ENCODE data around the gene KAT6B.
"Not testable (repeated sequence)": the region's sequence is repeated elsewhere in the genome, so short reads cannot be mapped to it uniquely, and the experiment has no call there.

Gene KAT6B

GRCh38 chr10:74856940-74857339 lies 30.5 kb downstream of the KAT6B start:
- in situ Hi-C loops (cut with MboI; ENCODE audit: low sequenced_read_pairs) = no loop called here

DNA sequence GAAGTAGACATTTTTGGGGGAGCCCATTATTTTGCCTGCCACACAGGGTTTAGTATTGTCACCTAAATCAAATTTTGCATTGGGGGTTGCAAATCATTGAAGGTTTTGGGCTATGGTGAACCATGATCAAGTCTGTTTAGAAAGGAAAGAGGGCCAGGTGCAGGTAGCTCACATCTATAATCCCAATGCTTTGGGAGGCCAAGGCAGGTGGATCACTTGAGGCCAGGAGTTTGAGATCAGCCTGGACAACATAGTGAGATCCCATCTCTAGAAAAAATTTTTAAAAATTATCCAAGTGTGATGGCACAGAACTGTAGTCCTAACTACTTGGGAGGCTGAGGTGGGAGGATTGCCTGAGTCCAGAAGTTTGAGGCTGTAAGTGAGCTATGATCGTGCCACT lies 31.2 kb downstream of the KAT6B start:
- in situ Hi-C loops (cut with MboI; ENCODE audit: low sequenced_read_pairs) = no loop called here

- in situ Hi-C loops (cut with MboI; ENCODE audit: low sequenced_read_pairs) = no loop called here
Measured at GRCh38 chr10:74859546-74859945, 33.1 kb downstream of the KAT6B start.

DNA sequence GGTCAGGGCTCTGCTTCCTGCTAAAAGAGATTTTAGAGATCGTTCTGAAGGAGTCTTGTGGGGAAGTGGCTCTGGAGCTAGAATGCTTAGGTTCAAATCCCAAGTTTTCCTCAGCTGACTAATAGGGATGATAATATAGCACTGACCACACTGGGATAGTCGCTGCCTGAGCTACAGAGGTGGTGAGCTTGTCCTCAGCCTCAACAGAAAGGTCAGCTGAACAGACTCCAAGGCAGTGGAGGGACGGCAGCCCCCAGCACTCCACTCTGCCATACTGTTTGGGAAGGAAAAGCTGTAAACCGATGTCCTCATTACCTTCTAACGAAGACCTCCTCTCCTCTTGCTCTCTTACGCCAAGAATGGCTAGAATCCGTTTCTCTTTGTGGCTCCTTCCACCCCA lies 36.2 kb downstream of the KAT6B start:
- in situ Hi-C loops (cut with MboI; ENCODE audit: low sequenced_read_pairs) = no loop called here

DNA sequence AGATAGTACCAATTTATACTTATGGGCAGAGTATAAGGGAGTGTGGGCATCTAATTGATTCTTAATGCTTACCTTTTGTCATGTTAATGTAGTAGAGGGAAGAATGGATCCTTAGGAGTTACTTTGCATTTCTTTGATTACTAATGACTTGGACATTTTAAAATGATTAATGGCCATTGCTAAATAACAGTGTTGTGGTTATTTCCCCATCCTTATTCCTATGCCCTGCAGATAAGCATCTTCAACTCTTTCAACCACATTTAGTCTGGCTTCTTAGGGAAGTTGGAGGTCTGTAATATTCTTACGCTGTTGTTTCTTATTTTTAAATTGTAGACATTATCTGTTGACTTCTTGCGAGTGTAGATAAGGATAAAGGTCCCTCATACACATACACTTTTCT lies 37.2 kb downstream of the KAT6B start:
- in situ Hi-C loops (cut with MboI; ENCODE audit: low sequenced_read_pairs) = no loop called here

GRCh38 chr10:74867351-74867750 lies 41.0 kb downstream of the KAT6B start:
- in situ Hi-C loops (cut with MboI; ENCODE audit: low sequenced_read_pairs) = no loop called here

GRCh38 chr10:74868392-74868977 lies 42.1 kb downstream of the KAT6B start:
- in situ Hi-C loops (cut with MboI; ENCODE audit: low sequenced_read_pairs) = no loop called here

DNA sequence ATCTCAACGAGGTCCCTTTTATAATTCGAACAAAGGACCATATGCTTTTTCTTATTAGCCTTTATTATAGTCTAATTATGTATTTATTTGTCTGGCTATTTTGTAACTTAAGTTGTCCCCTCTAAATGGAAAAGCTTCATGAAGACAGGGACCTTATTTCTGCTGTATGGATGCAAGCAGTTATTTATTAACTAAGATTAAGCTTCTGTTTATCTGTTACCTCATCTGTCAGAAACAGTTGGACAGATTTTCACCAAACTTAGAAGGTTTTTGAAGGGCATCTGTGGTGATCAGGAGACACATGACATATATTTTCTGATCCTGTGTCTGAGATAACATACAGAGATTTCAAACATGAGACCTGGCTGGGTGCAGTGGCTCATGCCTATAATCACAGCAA lies 43.2 kb downstream of the KAT6B start:
- in situ Hi-C loops (cut with MboI; ENCODE audit: low sequenced_read_pairs) = no loop called here

DNA sequence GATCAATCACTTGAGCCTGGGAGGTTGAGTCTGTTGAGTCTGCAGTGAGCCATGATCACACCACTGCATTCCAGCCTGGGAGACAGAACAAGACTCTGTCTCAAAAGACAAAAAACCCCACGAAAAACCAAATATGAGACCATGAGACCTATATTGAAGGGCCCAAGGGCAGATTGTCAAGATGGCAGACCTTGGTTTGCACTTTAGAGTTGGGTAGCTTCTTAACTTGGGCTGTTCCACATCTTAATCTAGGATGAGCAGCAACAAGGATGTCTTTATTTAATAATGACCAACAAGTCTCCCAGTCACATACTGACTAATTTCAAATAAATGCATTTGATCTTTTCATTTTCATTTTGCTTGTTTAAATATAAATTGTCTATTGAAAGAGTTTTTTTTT lies 43.8 kb downstream of the KAT6B start:
- in situ Hi-C loops (cut with MboI; ENCODE audit: low sequenced_read_pairs) = no loop called here

DNA sequence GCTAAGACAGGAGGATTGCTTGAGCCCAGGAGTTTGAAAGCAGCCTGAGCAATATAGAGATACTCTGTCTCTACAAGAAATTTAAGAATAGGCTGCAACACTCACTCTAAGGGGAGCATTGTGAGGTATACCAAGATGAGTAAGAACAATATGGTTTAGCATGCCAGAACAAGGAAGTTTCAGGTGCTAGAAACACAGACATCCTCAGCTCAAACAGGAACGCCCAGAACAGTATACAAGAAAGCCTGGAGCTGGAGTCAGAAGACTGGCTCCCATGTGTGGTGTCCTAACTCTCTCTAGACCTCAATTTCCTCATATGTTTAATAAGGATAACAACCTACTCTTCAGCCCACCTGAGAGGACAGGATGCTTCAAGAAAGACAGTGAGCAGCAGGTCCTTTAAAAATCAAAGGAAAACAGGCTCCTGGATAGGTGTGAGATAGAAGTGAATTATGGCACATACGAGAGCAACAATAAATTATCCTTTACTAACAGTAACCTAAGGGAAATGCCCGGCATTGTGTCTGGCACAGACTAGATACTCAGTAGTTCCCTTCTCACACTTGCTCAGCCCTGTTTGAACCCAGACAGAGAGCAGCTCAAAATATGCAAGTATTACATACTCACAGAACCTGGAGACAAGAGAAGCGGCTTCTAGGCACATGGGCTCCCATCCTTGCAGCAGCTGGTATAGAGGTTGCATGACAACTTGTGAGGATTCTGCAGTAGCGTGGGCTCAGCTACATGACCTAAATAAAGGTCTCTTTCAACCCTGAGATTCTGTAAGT lies 45.4 kb downstream of the KAT6B start:
- in situ Hi-C loops (cut with MboI; ENCODE audit: low sequenced_read_pairs) = no loop called here

- in situ Hi-C loops (cut with MboI; ENCODE audit: low sequenced_read_pairs) = no loop called here
Measured at GRCh38 chr10:74873803-74874454, 47.5 kb downstream of the KAT6B start.

DNA sequence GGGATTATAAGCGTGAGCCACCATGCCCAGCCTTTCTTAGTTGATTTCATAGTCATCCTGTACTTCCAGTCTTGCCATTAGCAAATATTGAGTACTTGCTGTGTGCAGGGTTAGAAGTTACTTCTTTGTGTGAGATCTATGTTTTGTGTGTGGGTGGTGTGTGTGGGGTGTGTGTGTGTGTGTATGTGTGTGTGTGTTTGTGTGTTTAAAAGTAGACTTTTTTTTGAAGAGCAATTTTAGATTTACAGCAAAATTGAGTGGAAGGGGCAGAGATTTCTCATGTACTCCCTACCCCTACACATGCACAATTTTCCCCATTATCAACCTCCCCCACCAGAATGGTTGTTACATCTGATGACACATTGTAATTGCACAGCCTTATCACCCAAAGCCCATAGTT lies 48.2 kb downstream of the KAT6B start:
- in situ Hi-C loops (cut with MboI; ENCODE audit: low sequenced_read_pairs) = no loop called here

GRCh38 chr10:74875068-74875467 lies 48.7 kb downstream of the KAT6B start:
- in situ Hi-C loops (cut with MboI; ENCODE audit: low sequenced_read_pairs) = no loop called here

GRCh38 chr10:74875966-74876365 lies 49.6 kb downstream of the KAT6B start:
- in situ Hi-C loops (cut with MboI; ENCODE audit: low sequenced_read_pairs) = no loop called here

GRCh38 chr10:74877054-74877453 lies 50.7 kb downstream of the KAT6B start:
- in situ Hi-C loops (cut with MboI; ENCODE audit: low sequenced_read_pairs) = not testable (repeated sequence)

- in situ Hi-C loops (cut with MboI; ENCODE audit: low sequenced_read_pairs) = no loop called here
Measured at GRCh38 chr10:74877898-74878297, 51.5 kb downstream of the KAT6B start.

DNA sequence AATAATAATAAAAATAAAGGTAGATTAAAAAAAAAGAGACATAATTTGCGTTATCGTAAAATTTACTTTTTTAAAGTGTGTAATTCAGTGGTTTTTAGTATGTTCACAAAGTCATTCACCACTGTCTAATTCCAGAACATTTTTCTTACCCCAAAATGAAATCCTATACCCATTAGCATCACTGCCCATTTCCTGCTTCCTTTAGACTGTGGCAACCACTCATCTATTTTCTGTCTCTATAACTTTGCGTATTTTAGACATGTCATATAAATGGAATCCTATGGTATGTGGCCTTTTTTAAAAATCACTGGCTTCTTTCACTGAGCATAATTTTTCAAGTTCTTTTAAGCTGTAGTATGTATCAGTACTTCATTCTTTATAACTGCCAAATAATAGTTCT lies 53.6 kb downstream of the KAT6B start:
- in situ Hi-C loops (cut with MboI; ENCODE audit: low sequenced_read_pairs) = no loop called here

DNA sequence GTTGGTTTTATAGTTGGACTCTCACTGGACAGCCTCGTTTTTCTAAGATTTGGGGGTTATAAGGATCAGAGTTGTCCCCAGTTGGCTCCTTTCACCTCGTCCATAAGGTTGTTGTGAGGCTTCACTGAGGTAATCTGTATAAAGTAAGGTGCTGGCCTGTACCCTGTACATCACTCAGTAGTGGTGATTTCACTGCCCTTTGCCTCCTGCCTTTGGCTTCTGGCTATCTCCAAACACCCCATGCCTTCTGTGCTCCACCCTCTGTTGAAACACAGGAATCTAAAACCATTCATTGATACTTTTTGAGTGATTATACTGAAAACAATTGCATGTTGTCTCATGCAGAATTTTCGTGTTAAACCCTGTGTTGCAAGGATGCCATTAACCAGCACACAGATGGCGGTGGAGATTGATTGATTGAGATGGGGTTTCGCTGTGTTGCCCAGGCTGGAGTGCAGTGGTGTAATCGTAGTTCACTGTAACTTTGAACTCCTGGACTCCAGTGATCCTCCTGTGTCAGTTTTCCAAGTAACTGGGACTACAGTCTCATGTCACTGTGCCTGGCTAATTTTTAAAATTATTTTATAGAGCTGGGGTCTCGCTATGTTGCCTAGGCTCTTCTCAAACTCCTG lies 55.0 kb downstream of the KAT6B start:
- in situ Hi-C loops (cut with MboI; ENCODE audit: low sequenced_read_pairs) = no loop called here

DNA sequence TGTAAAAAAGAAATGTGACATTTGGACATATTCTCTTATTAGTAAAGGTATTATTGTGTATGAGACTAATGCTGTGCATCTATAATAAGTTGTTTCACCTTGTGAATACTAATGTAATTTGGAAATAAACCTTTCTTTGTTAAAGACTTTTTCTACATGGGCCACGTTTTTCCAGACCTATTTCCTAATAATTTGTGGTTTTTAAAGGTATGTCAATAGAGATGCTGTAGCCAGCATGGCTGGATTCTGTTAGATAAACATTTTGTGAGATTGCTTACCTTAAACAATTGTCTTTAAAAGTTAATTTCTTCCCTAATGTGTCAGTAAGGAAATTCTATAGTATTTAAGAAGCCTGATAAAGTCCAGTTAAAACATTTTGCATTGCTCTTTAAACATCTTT lies 56.0 kb downstream of the KAT6B start:
- in situ Hi-C loops (cut with MboI; ENCODE audit: low sequenced_read_pairs) = no loop called here

DNA sequence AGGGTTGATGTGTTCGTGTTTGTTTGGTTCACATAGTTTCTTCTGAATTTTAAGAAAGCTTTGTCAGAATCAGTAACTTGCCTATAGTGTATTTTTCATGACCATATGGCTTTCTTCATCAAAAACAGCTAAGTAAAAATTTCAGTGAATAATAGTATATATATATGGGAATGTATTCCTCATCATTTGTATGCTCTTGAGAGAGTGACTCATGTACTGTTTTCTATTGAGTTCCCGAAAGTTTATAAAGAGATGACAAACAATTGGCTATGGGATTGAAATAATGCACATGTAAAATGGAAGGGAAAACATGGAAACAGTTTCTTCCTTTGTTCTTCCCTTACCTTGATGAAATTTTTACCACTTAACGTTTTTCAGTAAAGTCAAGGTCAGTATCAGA lies 56.4 kb downstream of the KAT6B start:
- in situ Hi-C loops (cut with MboI; ENCODE audit: low sequenced_read_pairs) = no loop called here

GRCh38 chr10:74883428-74883827 lies 57.0 kb downstream of the KAT6B start:
- in situ Hi-C loops (cut with MboI; ENCODE audit: low sequenced_read_pairs) = no loop called here
